Smooth muscle cell (in vitro differentiated cells): ENCODE measurements around the gene TMEM184A. TPM values are rescaled to one million over a fixed set of nuclear protein-coding genes. Genes with fewer than 3 reads are reported as not detected.

Experiments
- DNase-seq: peaks from one replicate; lab custom pipeline; 2025; ENCODE audit not compliant: unreplicated experiment; lab: John Stamatoyannopoulos, UW
- H2AFZ ChIP-seq: fragments of 200-600 bp; sonication (generic); 2 replicates; pipeline ENCODE4 v1.6.0; 2016; ENCODE audit warnings: antibody characterized with exemption, low read depth, mild to moderate bottlenecking
- H3F3A ChIP-seq: fragments of 200-600 bp; sonication (generic); 2 replicates; pipeline ENCODE4 v1.6.0; 2017; ENCODE audit warnings: antibody characterized with exemption, low read depth
- H3K27ac ChIP-seq: fragments of 200-600 bp; sonication (generic); 2 replicates; pipeline ENCODE4 v1.5.1; 2016; ENCODE audit warnings: low read depth, mild to moderate bottlenecking
- H3K27me3 ChIP-seq: fragments of 200-600 bp; sonication (generic); 2 replicates; pipeline ENCODE4 v1.6.1; 2016; ENCODE audit warnings: low read depth, mild to moderate bottlenecking
- H3K36me3 ChIP-seq: fragments of 200-600 bp; sonication (generic); 2 replicates; pipeline ENCODE4 v1.5.1; 2016; ENCODE audit warnings: low read depth
- H3K4me1 ChIP-seq: fragments of 200-600 bp; sonication (generic); 2 replicates; pipeline ENCODE4 v1.5.1; 2016; ENCODE audit warnings: low read depth
- H3K4me2 ChIP-seq: fragments of 200-600 bp; sonication (generic); 2 replicates; pipeline ENCODE4 v1.6.0; 2016; ENCODE audit warnings: mild to moderate bottlenecking
- H3K4me3 ChIP-seq: fragments of 200-600 bp; sonication (generic); 2 replicates; pipeline ENCODE4 v1.5.1; 2016; ENCODE audit warnings: mild to moderate bottlenecking
- H3K79me2 ChIP-seq: fragments of 200-600 bp; sonication (generic); 2 replicates; pipeline ENCODE4 v1.6.0; 2016; ENCODE audit warnings: low read depth, mild to moderate bottlenecking
- H3K9ac ChIP-seq: fragments of 200-600 bp; sonication (generic); 2 replicates; pipeline ENCODE4 v1.6.0; 2016; ENCODE audit warnings: low read depth
- H3K9me3 ChIP-seq: fragments of 200-600 bp; sonication (generic); replicated peaks from 2 replicates; pipeline ENCODE4 v1.5.1; 2016; ENCODE audit warnings: low read depth
- H4K20me1 ChIP-seq: fragments of 200-600 bp; sonication (generic); 2 replicates; pipeline ENCODE4 v1.6.0; 2016; ENCODE audit warnings: low read depth
- WGBS: methylation state at CpG from one replicate; pipeline ENCODE4 v1.1.7; 2016; ENCODE audit warnings: low lambda C conversion rate; 5-methylcytosine and 5-hydroxymethylcytosine counted together
- polyA plus RNA-seq: library from polyadenylated mRNA; unstranded; fragments of >200 nt; fragmentation: Nextera tagmentation; extraction: Ambion mirVana; gene quantifications from 2 replicates; pipeline ENCODE4 v1.2.1, GENCODE V29; 2016
- total RNA-seq: library from RNA; depleted of rRNA; stranded (reverse); fragments of >200 nt; gene quantifications from 2 replicates; pipeline ENCODE4 v1.2.3, GENCODE V29; 2014
- TF ChIP-seq, protein P1 (sequence below): fragments of 200-600 bp; sonication (generic); IDR thresholded peaks from 2 replicates; pipeline ENCODE4 v1.5.1; 2017; ENCODE audit warnings: borderline replicate concordance, mild to moderate bottlenecking, antibody characterized with exemption; ENCODE audit not compliant: insufficient read depth, poor library complexity, severe bottlenecking

Gene TMEM184A
- total and polyA plus RNA-seq, 2 experiments from 2014 or later = 1.6 to 4.8 TPM

DNA sequence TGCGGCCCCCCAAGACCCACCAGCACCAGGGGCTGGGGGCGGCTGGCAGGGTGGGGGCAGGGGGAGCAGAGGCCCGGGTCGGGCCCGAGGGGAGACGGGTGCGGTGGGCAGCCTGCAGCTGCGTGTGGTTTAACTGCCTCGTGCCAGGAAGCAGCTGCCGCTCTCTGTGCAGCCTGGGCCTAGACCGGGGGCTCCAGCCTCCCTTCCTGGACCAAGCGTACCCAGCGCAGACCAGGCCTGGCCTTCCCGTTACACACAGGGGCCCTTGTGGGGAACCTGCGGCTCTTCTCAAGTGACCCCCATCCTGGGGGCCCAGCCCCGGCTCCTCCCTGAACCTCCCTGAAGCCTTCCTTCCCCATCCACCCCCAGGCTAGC, 45.2 kb downstream of the TMEM184A start:
- Histone ChIP-seq H2AFZ (no peak overlapping the region), H3K27me3 (no peaks in the 10 kb centered on the region), H3K27ac (no peak overlapping the region), H3K4me1 (no peaks in the 10 kb centered on the region), H3K36me3 (no peaks in the 10 kb centered on the region), H3K9ac (no peak overlapping the region), H3F3A (no peaks in the 10 kb centered on the region), H3K9me3 (no peaks in the 10 kb centered on the region), H3K79me2 (no peaks in the 10 kb centered on the region), H3K4me2 (no peak overlapping the region), H4K20me1 (no peaks in the 10 kb centered on the region), H3K4me3 (no peak overlapping the region)
- DNase-seq = no peak
- TF ChIP-seq, protein P1, sequence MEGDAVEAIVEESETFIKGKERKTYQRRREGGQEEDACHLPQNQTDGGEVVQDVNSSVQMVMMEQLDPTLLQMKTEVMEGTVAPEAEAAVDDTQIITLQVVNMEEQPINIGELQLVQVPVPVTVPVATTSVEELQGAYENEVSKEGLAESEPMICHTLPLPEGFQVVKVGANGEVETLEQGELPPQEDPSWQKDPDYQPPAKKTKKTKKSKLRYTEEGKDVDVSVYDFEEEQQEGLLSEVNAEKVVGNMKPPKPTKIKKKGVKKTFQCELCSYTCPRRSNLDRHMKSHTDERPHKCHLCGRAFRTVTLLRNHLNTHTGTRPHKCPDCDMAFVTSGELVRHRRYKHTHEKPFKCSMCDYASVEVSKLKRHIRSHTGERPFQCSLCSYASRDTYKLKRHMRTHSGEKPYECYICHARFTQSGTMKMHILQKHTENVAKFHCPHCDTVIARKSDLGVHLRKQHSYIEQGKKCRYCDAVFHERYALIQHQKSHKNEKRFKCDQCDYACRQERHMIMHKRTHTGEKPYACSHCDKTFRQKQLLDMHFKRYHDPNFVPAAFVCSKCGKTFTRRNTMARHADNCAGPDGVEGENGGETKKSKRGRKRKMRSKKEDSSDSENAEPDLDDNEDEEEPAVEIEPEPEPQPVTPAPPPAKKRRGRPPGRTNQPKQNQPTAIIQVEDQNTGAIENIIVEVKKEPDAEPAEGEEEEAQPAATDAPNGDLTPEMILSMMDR = no peak
- whole genome bisulfite sequencing = 98% methylated on average over 11 of the region's 16 CpGs

DNA sequence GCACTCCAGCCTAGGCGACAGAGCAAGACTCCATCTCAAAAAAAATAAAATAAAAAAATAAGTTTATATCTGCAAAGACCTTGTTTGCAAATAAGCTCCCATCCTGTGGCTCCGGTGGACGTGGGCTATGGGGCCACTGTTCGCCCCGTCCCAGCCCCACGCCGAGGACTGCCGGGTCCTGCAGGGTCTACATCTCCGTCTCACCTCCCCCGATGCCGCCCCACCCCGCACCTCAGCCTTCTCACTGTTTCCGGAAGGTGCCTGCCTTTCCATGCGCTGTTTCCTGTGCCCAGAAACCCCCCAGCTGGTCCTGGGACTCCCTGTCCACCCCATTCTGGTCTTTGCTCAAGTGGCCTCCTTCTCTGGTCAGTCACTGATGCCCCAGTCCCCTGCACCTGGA, 46.8 kb downstream of the TMEM184A start:
- no peak overlapping the region for H2AFZ ChIP-seq
- H4K20me1 ChIP-seq = no peaks in the 10 kb centered on the region
- H3K4me2 ChIP-seq = no peak overlapping the region
- H3K36me3 ChIP-seq = no peaks in the 10 kb centered on the region
- H3K27me3 ChIP-seq = no peaks in the 10 kb centered on the region
- no peak overlapping the region for H3K9ac ChIP-seq
- no peaks in the 10 kb centered on the region for H3F3A ChIP-seq
- no peak overlapping the region for H3K27ac ChIP-seq
- peaks cover under 1% of the 10 kb centered on the region for H3K79me2 ChIP-seq
- 94% methylated on average over 14 of the region's 14 CpGs for WGBS
- no peaks in the 10 kb centered on the region for H3K9me3 ChIP-seq
- TF ChIP-seq, protein P1 = no peak
- H3K4me3 ChIP-seq = no peak overlapping the region
- no peak for DNase-seq
- no peaks in the 10 kb centered on the region for H3K4me1 ChIP-seq

DNA sequence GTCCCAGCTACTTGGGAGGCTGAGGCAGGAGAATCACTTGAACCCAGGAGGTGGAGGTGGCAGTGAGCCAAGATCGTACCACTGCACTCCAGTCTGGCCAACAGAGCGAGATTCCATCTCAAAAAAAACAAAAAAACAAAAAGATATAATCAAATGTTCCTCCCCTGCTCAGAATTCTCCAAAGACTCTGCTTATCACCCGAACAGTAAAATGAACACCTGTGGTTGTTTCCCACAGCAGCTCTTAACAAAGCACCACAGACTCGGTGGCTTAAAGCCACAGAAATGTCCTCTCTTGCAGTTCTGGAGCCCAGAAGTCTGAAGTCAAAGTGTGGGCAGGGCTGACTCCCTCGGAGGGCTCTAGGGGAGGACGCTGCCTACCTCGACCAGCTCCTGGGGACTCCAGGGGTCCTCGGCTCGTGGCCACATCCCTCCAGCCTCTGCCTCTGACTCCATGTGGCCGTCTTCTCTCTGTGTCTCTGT, 47.7 kb downstream of the TMEM184A start:
- Histone ChIP-seq H3K9ac (no peak overlapping the region), H3K9me3 (no peaks in the 10 kb centered on the region), H3K36me3 (no peaks in the 10 kb centered on the region), H3K27ac (no peak overlapping the region), H3K4me1 (peaks cover 1% of the 10 kb centered on the region), H4K20me1 (peaks cover 1% of the 10 kb centered on the region), H3K4me2 (no peak overlapping the region), H2AFZ (no peak overlapping the region), H3K27me3 (no peaks in the 10 kb centered on the region), H3F3A (no peaks in the 10 kb centered on the region), H3K4me3 (no peak overlapping the region), H3K79me2 (peaks cover 9% of the 10 kb centered on the region)
- 94% methylated on average over 10 of the region's 10 CpGs for WGBS
- DNase-seq = no peak
- TF ChIP-seq, protein P1 = no peak

DNA sequence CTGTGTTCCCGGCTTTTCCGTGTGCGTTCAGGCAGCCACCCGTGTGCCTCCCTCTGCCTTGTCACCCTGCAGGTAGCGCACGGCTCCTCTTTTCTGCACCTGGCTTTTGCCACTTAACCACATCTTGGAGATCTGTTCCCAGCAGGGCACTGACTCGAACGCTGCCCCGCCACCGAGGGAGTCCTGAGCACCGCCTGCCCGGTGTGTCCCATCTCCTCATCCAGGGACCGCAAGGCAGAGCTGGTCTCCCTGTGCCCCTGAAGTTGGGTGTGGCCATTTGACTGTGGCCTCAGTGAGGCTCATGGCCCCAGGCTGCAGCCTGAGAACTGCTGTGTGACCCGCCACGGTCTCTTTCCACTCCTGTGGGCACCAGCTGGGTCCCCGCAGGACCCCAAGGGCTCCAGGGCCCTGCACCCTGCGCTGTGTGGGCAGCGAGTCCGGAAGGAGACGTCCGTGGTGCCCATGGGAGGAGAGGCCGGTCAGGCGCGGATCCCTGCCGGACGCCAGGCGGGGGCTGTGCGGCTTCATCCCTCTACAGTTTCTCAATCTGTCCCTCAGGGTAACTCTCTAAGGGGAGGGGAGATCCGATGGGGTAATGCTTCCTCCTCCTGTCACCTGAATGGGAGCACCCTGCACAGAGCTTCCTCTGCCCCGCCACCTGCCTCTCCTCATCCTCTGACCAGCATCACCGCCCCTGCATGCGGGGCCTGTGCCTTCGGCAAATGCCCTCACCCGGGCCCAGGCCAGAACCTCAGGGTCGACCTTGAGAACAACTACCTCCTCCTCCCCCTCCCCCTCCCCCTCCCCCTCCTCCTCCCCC, 50.1 kb downstream of the TMEM184A start:
- Histone ChIP-seq H4K20me1 (peaks cover 11% of the 10 kb centered on the region), H3K4me1 (peaks cover 7% of the 10 kb centered on the region), H3F3A (no peaks in the 10 kb centered on the region), H3K36me3 (no peaks in the 10 kb centered on the region), H3K9ac (no peak overlapping the region), H3K79me2 (peaks cover 25% of the 10 kb centered on the region), H2AFZ (no peak overlapping the region), H3K27me3 (no peaks in the 10 kb centered on the region), H3K4me2 (no peak overlapping the region), H3K9me3 (no peaks in the 10 kb centered on the region), H3K4me3 (no peak overlapping the region), H3K27ac (no peak overlapping the region)
- TF ChIP-seq, protein P1 = no peak
- WGBS = 96% methylated on average over 35 of the region's 35 CpGs
- DNase-seq = no peak
